HG02571 (cell line): ENCODE measurements around the gene ACSL6.

Experiments
- ATAC-seq: cut with Tn5 transposase; IDR thresholded peaks from one replicate; pipeline ENCODE4 v1.9.1; 2021; ENCODE audit warnings: mild to moderate bottlenecking, moderate library complexity; ENCODE audit not compliant: unreplicated experiment

Gene ACSL6

DNA sequence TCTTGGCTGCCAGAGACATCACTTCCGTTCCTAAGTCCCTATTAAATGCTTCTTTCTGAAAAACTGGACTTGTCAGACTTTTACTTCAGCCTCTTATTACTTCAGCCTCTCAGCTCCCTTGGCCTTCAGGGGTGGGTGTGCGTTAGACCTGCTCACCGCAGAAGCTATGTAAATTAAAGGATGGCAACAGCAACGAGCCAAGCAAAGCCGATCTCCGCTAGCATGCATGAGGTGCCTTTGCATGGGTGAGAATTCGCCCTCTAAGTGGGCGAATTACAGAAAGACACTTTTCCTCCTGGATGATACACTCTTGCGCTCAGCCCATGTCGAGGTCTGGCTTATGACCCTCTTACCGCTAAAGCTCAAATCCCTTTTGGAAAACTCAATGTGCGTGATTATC, 38.1 kb upstream of the ACSL6 start:
- ATAC-seq, result no peak

DNA sequence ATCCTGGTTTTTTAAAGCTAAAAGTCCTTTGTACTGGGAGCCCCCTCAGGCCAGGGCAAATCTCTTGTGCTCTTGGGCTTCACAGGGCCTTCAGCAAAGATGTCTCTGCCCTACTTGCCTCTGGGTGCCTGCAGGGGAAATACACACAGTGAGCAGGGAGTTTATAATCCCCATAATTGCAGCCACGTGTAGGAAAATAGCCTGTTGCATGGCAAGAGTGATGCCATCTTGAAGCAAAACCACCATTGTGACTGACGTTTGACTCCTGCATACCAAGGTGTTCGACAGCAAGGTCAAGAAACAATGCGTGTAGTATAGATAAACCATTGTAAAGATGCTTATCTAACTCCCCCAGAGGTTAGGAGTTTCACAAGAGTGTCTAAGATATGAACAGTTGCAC, 37.6 kb upstream of the ACSL6 start:
- ATAC-seq, result no peak

DNA sequence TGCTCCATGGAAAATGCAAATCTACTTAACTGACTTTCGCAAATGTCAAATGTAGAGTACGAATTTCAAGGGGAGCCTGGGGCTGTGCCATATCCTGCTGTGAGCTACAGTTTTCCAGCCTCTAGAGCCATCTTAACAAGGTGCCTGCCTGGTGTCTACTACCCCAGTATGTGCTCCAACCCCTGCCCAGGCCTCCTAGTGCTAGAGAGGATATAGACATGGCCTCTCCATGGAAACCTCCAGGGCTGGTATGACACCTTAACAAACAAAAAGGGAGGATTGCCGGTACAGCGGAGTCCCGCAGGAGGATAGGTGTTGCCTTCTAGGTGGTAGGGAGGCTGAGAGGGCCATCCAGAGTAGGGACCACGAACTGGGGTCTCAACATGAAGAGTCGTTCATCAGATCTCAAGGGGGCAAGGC, 35.4 kb upstream of the ACSL6 start:
- ATAC-seq, result no peak

DNA sequence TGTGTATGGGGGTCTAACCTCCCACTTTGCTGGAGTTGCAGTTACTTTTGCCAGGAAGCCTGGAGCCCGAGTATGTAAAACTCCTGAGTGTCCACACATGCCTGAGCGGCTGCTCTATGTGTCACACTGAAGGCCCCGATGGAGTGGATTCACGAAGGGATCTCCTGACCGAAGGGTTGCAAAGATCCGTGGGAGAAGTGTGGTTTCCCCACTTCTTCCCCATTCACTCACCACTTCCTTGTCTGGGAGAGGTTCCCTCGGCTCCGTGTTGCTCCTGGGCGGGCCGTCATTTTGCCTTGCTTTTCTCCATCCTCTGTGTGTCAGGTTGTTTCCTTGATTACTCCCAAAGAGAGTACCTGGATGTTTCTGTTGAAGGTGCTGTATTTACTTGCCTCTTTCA, 32.7 kb upstream of the ACSL6 start:
- ATAC-seq, result no peak

DNA sequence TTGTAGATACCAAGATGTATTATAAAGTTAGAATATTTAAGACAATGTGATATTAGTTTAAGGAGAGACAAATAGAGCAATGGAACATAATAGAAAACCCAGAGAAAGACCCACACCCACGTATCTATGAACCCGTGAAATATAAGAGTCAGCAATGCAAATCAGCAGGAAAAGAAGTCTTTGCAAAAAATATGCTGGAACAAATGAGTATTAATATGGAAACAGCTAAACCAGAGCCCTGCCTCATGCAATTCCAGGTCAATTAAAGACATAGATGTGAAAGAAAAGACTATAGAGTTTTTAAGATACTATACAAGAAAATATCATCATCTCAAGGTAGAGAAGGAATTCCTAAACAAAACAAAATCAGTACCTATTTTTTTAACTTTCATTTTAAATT, 25.9 kb upstream of the ACSL6 start:
- ATAC-seq, result no peak

DNA sequence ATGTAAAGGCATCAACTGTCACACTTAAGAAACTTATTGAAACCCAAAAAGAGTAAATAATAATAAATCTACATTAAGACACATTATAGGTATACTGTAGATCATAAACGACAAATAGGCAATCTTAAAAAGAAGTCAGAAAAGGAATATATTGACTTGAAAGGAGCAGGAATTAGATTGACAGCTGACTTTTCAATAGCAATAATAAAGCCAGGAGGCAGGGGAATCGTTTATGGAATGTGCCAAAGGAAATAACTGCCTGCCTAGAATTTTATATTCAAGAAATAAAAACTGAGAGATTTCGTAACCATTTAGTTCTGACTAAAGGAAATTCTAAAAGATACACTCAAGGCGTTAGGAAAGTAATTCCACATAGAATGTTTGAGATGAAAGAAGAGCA, 21.7 kb upstream of the ACSL6 start:
- ATAC-seq, result no peak

DNA sequence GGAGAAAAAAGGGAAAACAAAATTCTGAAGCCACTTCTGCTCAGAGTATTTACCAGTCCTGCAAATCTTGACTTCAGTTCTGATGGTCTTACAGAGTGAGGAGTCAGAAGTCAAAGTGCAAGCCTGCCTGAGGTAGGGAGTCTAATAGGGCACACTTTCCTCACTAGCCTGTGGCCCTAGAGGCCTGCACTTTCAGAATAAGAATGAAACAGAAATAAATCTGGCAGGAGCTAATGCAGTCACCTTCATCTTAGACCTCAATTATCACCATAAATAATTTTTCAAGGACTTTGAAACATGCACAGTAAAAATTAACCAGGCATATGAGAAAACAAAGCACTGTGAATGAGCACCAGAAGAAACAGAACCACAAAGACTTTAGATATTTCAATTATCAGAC, 20.7 kb upstream of the ACSL6 start:
- ATAC-seq, result no peak

DNA sequence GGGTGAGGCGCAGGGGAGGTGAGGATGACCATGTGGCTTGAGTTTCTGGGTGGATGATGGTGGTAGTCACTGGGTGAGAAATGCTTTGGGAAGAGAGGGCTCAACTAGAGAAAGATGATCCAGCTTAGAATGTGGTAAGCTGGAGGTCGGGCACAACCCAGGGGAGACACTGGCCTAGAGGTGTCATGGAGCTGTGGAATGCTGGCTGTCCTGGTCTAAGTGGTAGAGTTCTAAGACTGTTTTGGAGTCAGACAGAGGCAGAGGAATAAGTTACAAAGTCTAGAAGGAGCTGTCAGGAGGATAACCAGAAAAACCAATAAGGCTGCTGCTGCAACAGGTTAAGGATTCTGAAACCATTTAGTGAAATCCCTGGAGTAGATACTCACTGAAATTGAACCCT, 19.2 kb upstream of the ACSL6 start:
- no peak for ATAC-seq

DNA sequence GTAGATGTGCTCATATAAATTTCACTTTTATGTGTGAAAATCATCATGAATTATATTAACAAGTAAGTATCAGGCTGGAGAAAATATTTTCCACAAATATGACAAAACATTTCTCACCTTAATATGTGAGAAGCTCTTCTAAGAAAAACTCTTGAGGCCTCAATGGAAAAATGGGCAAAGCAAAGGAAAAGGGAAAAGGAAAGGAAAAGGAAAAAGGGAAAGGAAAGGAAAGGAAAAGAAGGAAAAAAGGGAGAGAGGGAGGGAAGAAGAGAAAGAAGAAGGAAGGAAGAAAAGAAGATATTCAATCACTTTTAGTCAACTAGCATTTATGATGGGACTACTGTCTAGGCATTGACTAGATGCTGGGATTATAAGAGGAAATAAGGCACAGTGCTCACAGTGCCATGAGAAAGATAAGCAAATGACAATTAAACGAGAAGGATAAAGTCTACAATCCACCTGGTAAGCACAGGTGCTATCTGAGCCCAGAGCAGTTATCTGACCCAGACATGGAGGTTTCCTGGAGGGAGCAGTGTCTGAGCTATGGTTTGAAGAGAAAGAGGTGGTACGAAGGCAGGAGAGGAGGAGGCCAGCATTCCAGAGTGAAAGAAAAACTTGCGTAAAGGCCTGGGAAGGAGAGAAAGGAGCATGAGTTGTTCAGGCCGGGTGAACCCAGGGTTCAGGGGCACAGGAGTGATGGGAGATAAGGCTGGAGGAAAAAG, 18.3 kb upstream of the ACSL6 start:
- no peak for ATAC-seq

DNA sequence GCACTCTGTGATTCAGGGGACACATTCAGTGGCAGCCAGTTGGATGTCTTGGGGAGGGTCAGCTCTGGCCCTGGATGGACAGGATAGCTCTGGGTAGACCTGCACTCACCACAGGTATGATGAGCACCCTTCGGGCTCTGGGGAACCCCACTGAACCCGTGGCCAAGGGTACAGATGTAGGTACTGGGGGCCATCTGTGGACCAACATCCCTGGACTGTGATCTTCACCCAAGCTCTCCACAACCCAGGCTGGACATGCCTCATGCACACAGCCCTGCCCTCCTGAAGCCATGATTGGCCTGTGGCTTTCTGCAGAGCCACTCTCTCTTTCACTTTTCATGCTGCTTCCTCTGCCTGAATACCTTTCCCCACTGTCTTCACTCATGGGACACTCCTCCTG, 15.6 kb upstream of the ACSL6 start:
- no peak for ATAC-seq

DNA sequence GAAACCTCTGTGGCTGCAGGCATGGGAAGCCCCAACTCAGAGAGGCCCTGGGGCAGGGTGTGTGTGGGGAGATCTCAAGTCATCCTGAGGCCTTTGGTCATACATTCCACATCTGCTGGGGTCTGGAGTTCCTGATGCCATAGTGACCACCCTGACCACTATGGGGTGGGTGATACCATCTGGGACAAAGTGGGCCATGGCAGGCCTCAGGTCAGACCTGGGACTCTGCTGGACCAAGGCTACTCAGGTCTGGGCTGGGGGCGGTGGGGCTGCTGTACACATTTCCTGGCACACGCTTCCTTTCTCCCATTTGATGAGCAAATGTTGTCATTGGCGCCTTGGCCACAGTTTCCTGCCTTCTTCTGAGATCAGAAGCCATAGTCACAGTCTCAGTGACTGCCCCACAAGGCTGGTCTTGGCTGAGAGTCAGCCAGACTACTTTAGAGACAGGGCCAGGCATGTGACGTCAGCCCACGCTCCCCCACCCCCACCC, 15.1 kb upstream of the ACSL6 start:
- no peak for ATAC-seq

DNA sequence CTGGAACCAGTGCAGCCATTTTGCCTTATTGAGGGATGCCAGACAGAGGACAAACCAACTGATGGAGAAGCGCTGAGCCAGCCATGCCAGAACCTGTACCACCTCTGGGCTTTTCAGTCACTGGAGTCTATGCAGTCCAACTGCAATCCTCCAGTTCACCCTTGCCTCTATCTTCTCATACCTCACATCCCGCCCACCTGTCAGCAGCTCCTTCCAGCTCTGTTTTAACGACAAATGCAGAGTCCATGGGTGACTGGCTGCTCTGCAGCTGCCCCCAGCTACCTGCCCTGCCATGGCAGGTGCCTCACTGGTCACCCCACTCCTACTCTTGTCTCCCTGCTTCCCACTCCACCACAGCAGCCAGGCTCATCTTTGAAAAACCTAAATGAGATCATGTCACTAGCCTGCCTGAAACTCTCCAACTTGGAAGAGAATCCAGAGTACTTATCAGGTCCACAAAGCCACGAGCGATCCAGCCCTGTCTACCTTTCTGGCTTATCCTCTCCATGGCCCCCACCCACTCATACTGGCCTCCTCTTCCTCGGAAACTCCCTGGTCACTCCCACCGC, 14.0 kb upstream of the ACSL6 start:
- no peak for ATAC-seq

DNA sequence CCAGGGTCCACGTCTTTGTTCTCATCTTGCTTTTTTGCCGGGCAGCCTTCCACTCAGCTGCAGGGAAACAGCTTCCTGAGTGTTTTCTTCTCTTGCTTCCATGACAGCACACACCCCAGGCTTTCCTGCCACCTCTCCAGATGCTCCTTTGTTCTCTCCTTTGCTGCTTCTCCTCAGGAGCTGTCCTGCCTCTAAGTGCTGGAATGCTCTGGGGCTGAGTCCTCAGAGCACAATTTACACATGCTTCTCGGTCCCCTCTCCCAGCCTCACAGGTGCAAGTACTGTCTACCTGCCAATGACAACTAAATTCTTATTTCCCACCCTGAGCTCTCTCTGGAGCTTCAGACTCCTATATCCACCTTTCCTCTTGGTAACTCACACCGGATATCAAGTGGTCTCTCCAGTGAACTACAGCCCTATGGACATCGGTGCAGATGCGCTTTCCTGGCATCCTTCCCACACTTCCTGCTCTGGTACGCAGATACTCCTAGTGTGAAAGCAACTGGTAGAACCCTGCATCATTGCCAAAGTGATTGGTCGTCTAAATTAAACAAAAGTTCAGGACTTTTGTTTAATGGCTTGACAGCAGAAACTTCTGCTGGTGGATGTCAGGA, 13.4 kb upstream of the ACSL6 start:
- ATAC-seq, result no peak

DNA sequence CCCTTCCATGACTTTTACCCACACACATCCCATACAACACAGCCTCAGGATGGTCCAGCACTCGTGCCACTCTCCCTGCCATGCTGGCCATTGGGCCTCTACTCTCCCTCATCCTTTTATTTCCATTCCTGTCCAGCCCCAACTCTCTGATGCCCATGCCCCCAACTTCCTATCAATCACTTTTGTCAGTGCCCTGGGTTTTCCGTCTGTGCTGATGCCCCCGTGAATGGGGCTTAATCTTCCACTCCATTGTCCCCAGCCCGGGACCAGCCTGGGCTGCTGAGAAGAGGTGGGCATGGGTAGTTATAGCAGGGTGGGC, 12.6 kb upstream of the ACSL6 start:
- no peak for ATAC-seq

DNA sequence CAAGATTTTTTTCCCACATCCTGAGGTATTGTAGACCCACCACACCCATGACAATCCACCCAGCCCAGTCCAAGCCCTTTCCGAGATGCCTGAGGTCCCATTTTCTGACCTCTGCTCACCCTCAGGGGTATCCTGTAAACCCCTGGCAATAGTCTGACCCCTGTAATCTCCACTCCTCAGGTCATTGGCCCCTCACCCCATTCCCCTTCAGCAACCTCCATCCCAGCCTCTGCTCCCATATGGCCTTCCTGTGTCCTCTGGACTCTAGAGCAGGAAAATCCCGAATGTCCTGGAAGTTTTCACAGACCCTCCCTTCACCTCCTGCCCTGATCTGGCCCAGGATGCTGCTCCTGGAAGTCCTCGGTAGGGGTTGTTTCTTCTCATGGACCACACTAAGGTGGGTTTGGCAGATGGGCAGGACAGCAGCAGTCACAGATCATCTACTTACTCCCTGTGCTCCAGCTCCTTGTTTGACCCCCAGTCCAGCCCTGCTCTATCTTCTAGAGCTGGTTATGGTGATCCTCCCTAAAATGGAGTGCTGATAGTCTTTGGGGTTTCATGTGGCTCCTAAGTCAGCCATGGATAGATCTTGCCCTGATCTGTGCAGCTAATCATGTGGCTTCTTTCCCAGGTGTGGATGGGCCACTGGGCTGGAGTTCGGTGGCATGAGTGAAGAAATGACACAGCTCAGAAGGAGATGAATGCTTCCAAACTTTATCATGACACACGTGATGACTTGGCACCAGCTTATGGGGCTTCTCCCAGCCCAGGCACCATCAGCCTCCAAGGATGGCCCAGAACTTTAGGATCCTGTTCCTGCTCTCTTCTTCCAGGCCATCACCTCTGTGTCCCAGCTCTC, 12.0 kb upstream of the ACSL6 start:
- ATAC-seq, result no peak

DNA sequence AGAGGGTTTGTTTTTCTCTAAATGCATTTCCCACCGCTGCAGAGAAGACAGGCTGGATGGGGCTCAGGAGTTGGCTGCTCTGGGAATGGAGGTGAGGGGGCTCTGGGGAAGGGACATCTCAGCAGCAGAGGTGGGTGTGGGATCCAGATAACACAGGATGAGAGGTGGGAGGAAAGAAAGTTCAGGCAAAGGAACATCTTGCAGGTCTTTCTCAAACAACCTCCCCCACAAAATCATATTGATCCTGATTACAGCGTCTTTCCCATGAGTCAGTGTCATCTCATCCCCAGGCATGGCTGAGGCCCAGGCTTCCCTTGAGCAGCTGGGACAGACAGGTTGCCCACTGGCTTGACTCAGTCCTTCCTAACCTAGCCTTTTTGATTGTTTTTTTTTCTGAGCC, 11.3 kb upstream of the ACSL6 start:
- ATAC-seq, result no peak

DNA sequence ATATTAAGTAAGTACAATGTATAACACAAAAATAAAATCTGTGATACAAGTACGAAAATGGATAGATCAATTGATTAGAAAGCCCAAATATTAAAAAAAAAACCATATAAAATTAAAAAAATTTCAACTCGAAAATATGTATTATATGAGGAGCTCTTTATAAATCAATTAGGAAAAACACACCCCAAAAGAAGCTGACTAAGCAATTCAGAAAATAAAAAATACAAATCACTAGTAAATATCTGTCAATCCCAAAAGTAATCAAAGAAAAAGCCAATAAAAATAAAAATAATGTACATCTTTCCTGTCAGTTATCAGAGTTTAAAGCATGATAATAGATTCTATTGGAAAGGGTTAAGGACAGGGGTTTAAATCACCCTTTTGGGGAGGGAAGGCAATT, 10.2 kb upstream of the ACSL6 start:
- no peak for ATAC-seq

DNA sequence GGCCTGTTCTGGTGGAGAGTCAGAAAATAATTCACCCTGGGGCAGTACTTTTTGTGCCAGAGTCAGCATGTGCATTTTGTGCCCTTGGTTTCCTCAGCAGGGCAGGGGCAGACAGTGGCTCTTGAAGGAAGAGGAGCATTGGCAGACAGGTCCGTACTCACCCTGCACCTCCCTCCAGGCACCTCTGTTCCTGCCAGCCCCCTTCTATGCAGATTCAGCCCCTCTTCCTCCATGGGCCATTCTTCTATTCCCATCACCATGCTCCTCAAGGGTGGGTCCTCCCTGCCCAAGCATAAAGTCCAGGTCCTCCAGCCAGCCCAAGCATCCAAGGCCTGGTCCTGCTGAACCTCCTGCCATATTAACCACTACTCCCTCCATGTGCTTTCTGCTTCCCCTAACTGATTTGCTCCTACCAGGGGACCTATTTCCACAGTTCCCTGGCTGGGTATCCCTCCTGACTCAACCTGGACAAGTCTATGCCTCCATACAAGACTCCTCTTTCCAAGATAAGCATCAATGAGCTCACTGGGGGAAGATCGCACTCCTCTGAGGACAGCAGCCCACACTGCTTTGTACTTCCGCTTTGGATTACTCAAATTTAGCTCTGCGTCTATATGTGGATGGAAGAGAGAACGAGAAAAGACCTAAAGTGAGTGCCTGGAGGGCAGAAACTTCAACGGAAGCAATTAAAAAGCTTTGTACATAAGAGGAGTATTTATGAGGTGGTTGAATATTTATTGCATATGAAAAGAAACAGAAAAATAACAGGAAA, 9.3 kb upstream of the ACSL6 start:
- peak; percentile 15 for ATAC-seq

DNA sequence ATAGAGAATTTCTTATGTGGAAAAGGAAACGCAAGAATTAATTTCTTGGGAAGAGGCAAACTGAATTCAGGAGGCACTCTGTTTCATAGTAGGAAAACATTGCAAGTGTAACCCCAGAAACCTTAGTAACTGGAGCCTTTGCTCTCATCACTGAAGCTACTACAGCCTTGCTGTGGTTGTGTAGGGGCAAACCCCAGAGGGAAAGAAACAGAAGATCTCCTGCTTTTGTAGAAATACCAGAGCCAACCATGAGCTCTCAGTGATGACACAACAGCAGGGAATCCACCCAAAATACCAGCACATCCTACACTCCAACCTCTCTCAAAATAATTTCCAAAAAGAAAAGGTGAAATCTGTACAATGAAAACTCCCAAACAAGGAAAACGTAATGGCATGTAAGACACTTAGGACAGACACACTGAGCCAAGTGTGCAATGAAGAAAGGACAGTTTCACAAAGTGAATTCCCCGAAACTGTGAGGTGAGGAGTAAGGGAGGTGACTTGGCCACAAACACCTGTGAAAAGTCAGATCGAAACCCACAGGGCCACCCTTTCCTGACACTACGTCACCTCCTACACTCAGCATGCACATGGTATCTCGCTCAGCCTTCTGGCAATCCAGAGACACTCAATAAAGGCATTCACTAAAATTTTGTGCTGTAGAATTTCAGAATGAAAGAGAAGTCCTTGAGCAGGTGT, 8.5 kb upstream of the ACSL6 start:
- peak; percentile 99 for ATAC-seq

DNA sequence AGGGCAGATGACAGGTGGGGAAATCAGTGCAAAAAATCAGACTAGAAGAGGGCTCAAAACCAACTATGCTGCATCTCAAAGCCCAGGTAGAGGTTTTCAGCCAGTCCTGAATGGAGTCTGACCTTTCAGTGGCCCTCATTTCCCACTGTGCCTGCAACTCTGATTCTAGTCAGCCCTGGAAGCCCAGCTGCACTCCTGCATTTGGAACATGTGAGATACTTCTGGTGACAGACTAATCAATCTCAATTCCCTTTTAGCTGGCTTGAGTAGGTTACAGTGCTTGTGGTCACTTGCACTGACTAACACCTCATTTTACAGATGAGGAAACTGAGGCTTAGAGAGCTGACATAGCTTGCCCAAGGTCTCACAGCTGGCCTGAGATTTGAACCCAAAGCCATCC, 7.9 kb upstream of the ACSL6 start:
- ATAC-seq, result no peak
